T-helper 1 cell treated with Interleukin-12 subunit alpha and Interleukin-12 subunit beta and Interleukin-4 antibody, amounts not matched to agents 30 μg/mL and 1 μg/mL, for 36 hours (primary cell): ENCODE results near the gene GPC6.
A peak's percentile ranks its signal among the peaks of the same experiment; 100 is the strongest.
"Not testable (repeated sequence)": the region's sequence is repeated elsewhere in the genome, so short reads cannot be mapped to it uniquely, and the experiment has no call there.

ENCODE experiments used
- H3K27ac Mint-ChIP-seq: one replicate; pipeline ENCODE4 v1.8.0; 2021; ENCODE audit warnings: mild to moderate bottlenecking, mixed read lengths
- H3K27me3 Mint-ChIP-seq: one replicate; pipeline ENCODE4 v1.8.0; 2021; ENCODE audit warnings: low read depth, mixed read lengths
- H3K36me3 Mint-ChIP-seq: one replicate; pipeline ENCODE4 v1.8.0; 2021; ENCODE audit warnings: low read depth, mixed read lengths
- H3K4me1 Mint-ChIP-seq: one replicate; pipeline ENCODE4 v1.8.0; 2021; ENCODE audit warnings: low read depth, mixed read lengths
- H3K4me3 Mint-ChIP-seq: one replicate; pipeline ENCODE4 v1.8.0; 2021; ENCODE audit warnings: mild to moderate bottlenecking, moderate library complexity, mixed read lengths
- H3K9me3 Mint-ChIP-seq: one replicate; pipeline ENCODE4 v1.8.0; 2021; ENCODE audit warnings: mixed read lengths

Gene GPC6

DNA sequence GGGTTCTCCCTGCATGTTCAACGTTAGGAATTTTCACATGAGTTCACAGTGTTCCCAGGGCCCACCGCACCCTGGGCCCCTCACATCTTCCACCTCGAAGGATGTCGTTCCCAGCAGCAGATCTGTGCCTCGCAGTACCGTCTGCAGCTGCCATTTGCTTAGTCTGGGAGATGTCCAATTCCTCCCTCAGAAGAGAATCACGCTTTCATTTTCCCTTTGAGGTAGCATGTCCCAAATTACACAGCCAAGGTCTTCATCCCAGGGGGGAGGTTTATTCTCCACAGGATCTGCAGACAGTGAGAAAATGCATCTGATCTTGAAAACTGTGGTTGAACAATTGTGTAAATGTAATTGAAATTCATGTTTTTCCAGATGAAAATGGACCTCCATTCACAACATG lies 1102.7 kb downstream of the GPC6 start:
- Mint-ChIP-seq H3K4me3 (no peak overlapping the region), H3K36me3 (peaks cover 16% of the 10 kb centered on the region), H3K27ac (no peak overlapping the region), H3K4me1 (peaks cover 53% of the 10 kb centered on the region), H3K9me3 (peaks cover 3% of the 10 kb centered on the region), H3K27me3 (peaks cover 13% of the 10 kb centered on the region)

DNA sequence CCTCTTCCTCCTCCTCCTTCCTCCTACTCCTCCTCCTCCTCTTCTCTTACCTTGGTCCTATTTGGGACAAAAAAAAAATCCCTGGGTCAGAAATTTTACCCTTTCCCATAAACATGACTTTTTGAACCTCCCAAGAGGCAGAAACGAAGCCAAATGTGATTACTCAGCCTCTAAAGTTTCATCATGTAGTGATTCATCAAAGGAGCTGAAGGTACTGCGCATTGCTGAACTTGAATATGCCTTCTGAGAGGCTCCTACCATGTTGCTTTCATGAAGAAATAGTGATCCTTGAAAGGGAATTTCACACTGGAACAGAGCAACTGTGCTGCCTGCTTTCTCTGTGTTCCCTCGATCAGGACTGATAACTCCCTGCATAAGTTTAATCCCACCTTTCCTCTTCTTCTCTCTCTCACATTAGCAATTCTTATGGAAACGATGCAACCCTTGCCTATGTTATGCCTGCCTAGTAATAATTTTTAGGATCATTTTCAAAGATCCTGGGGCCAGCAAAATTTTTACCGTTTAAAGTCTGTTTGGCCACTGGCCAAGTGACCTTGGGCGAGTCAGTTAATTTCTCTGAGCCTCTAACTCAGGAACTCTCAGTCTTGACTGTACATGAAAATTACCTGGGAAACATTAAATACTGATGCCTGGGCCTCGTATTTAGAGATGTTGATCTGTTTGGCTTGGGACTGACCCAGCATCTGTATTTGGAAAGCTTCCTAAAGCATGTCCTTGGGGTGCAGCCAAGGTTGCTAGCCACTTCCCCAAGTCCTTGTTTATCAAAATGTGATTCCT lies 1103.3 kb downstream of the GPC6 start:
- peak overlapping the region; percentile 52 for H3K4me3 Mint-ChIP-seq
- H3K27ac Mint-ChIP-seq = peak overlapping the region; percentile 45
- H3K36me3 Mint-ChIP-seq = peaks cover 16% of the 10 kb centered on the region
- peaks cover 3% of the 10 kb centered on the region for H3K9me3 Mint-ChIP-seq
- peaks cover 46% of the 10 kb centered on the region for H3K4me1 Mint-ChIP-seq
- peaks cover 13% of the 10 kb centered on the region for H3K27me3 Mint-ChIP-seq

GRCh38 chr13:94330552-94331071 lies 1104.0 kb downstream of the GPC6 start:
- Mint-ChIP-seq H3K27ac (no peak overlapping the region), H3K27me3 (peaks cover 14% of the 10 kb centered on the region), H3K9me3 (peaks cover 3% of the 10 kb centered on the region), H3K36me3 (peaks cover 16% of the 10 kb centered on the region), H3K4me1 (peaks cover 45% of the 10 kb centered on the region), H3K4me3 (no peak overlapping the region)

DNA sequence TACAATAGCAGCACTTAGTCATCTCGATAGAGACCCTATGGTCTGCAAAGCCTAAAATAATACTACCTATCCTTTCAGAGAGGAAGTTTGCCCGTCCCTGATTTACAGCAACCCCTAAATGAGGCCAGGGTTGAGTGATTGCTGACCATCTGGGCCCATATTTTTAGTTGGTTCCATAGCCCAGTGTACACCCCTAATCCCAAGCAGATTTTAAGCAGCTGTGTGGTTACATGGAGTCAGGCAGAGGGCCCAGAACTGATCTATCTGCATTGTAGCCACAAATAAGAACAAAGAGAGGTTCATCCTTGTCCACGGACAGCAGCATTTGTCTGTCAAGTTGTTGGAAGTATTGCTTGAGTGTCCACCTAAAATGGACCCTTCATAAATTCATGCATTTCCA lies 1104.7 kb downstream of the GPC6 start:
- H3K4me1 Mint-ChIP-seq = peaks cover 39% of the 10 kb centered on the region
- peaks cover 3% of the 10 kb centered on the region for H3K9me3 Mint-ChIP-seq
- peaks cover 18% of the 10 kb centered on the region for H3K27me3 Mint-ChIP-seq
- H3K36me3 Mint-ChIP-seq = peaks cover 13% of the 10 kb centered on the region
- no peak overlapping the region for H3K27ac Mint-ChIP-seq
- no peak overlapping the region for H3K4me3 Mint-ChIP-seq

DNA sequence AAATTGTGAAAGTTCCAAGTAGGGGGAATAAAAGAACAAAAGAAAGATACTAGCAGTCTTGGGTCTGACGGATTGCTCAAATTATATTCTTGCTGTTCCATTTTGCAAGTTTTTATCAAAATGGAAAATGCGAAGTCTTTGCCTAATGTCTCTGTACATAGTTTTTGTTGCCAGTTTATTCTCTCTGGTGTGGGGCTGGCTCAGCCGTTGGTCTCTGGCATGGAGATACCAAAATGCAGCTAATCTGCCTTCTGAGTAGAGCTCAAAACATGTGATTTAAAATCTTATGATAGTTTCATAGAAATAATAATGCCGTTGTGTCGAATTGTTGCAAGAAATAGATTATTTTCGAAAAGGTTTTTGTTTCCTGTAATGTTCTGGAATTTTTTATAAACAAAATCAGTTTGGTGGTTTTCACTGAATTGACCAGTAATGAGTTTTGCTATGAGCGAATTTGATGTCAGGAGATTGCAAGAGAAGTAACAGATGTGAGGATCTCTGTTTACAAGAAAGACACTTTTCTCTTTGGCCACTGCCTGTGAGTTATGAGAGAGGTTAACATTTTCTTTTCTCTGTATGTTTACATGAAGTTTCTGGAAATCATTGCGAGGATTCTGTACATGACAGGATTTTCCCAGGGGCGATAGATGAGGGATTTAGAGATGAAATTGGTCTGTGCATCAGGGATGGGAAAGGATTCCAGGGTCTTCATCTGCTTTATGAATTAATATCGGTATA lies 1105.9 kb downstream of the GPC6 start:
- peaks cover 30% of the 10 kb centered on the region for H3K4me1 Mint-ChIP-seq
- peaks cover 7% of the 10 kb centered on the region for H3K36me3 Mint-ChIP-seq
- H3K27me3 Mint-ChIP-seq = peaks cover 21% of the 10 kb centered on the region

DNA sequence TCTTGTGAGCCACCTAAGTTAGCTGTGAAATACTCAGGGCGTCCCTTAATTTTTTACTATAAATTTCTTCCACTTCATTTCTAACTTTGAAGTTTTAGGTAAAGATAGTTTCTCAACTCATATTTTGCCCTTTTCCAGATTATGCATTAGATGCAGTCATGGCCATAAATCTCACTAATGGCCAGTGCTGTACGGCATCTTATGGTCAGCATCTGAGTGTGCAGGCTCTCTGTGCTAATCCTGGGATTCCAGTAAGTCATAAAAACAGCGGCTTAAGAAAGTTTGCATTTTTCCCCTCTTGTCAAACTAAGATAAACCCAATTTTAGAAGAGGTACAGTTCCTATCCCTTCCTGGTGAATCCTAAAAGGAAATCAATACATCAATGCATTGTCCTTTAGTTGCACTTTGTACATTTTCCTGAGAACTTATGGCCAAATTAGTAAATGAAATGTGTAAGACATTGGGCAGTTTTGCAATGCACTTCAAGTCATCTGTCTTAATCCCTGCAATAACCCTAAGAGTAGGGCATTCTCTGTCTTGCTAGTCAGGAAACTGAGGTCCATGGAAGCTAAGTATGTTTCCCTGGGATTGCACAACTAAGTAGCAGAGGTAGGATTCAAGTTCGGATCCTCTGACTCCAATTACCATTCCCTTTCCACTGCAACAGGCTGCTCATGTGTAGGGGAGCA lies 1106.7 kb downstream of the GPC6 start:
- peaks cover 21% of the 10 kb centered on the region for H3K27me3 Mint-ChIP-seq
- H3K27ac Mint-ChIP-seq = no peak overlapping the region
- H3K9me3 Mint-ChIP-seq = no peaks in the 10 kb centered on the region
- H3K36me3 Mint-ChIP-seq = peaks cover 7% of the 10 kb centered on the region
- no peak overlapping the region for H3K4me3 Mint-ChIP-seq
- H3K4me1 Mint-ChIP-seq = peaks cover 23% of the 10 kb centered on the region

More for the DNA sequence above, 1105.9 kb downstream of the GPC6 start:
- H3K27ac Mint-ChIP-seq = no peak overlapping the region
- no peaks in the 10 kb centered on the region for H3K9me3 Mint-ChIP-seq
- no peak overlapping the region for H3K4me3 Mint-ChIP-seq

GRCh38 chr13:94335761-94336526 lies 1109.3 kb downstream of the GPC6 start:
- no peaks in the 10 kb centered on the region for H3K9me3 Mint-ChIP-seq
- no peaks in the 10 kb centered on the region for H3K4me1 Mint-ChIP-seq
- H3K27me3 Mint-ChIP-seq = peaks cover 27% of the 10 kb centered on the region
- no peak overlapping the region for H3K4me3 Mint-ChIP-seq
- no peak overlapping the region for H3K27ac Mint-ChIP-seq
- peaks cover 5% of the 10 kb centered on the region for H3K36me3 Mint-ChIP-seq

- peaks cover 16% of the 10 kb centered on the region for H3K27me3 Mint-ChIP-seq
- no peaks in the 10 kb centered on the region for H3K36me3 Mint-ChIP-seq
- no peaks in the 10 kb centered on the region for H3K4me1 Mint-ChIP-seq
- H3K4me3 Mint-ChIP-seq = no peak overlapping the region
- H3K9me3 Mint-ChIP-seq = no peaks in the 10 kb centered on the region
- H3K27ac Mint-ChIP-seq = no peak overlapping the region
Measured at GRCh38 chr13:94339116-94339687, 1112.6 kb downstream of the GPC6 start.

GRCh38 chr13:94342436-94343242 lies 1116.0 kb downstream of the GPC6 start:
- Mint-ChIP-seq H3K36me3 (no peaks in the 10 kb centered on the region), H3K4me1 (peaks cover 12% of the 10 kb centered on the region), H3K27me3 (peaks cover 8% of the 10 kb centered on the region), H3K4me3 (no peak overlapping the region), H3K27ac (no peak overlapping the region), H3K9me3 (no peaks in the 10 kb centered on the region)

GRCh38 chr13:94343243-94343585 lies 1116.6 kb downstream of the GPC6 start:
- peaks cover 12% of the 10 kb centered on the region for H3K4me1 Mint-ChIP-seq
- H3K27ac Mint-ChIP-seq = no peak overlapping the region
- no peaks in the 10 kb centered on the region for H3K9me3 Mint-ChIP-seq
- H3K36me3 Mint-ChIP-seq = no peaks in the 10 kb centered on the region
- no peak overlapping the region for H3K4me3 Mint-ChIP-seq
- peaks cover 8% of the 10 kb centered on the region for H3K27me3 Mint-ChIP-seq

DNA sequence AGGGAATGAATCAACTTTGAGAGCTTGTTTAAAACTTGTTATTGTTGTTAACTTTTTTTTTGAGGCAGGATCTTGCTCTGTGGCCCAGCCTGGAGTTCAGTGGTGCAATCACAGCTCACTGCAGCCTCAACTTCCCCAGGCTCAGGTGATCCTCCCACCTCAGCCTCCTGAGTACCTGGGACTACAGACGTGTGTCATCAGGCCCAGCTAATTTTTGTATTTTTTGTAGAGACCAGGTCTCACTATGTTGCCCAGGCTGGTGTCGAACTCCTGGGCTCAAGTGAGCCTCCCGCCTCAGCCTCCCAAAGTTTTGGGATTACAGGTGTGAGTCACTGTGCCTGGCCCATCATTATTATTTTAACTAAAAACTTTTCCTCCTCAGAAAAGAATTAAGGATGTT lies 1117.1 kb downstream of the GPC6 start:
- not testable (repeated sequence) for H3K4me3 Mint-ChIP-seq, H3K27me3 Mint-ChIP-seq, H3K9me3 Mint-ChIP-seq, H3K27ac Mint-ChIP-seq, H3K36me3 Mint-ChIP-seq
- H3K4me1 Mint-ChIP-seq = peaks cover 12% of the 10 kb centered on the region

- no peak overlapping the region for H3K4me3 Mint-ChIP-seq
- H3K4me1 Mint-ChIP-seq = peaks cover 12% of the 10 kb centered on the region
- H3K36me3 Mint-ChIP-seq = no peaks in the 10 kb centered on the region
- no peak overlapping the region for H3K27ac Mint-ChIP-seq
- no peaks in the 10 kb centered on the region for H3K9me3 Mint-ChIP-seq
- peaks cover 7% of the 10 kb centered on the region for H3K27me3 Mint-ChIP-seq
Measured at GRCh38 chr13:94344126-94344818, 1117.7 kb downstream of the GPC6 start.
